Neural progenitor cell (in vitro differentiated cells): ENCODE data around the gene ARHGAP9. TPM values are rescaled to one million over a fixed set of nuclear protein-coding genes. Genes with fewer than 3 reads are reported as not detected.

Source experiments
- DNase-seq: peaks from one replicate; pipeline ENCODE4 v3.0.0-alpha.2; 2016; ENCODE audit warnings: low spot score
- H2AFZ ChIP-seq: fragments of 200-600 bp; sonication (generic); replicated peaks from 2 replicates; pipeline ENCODE4 v1.6.1; 2016; ENCODE audit warnings: antibody characterized with exemption
- H3F3A ChIP-seq: fragments of 200-600 bp; sonication (generic); 2 replicates; pipeline ENCODE4 v1.6.1; 2016; ENCODE audit warnings: antibody characterized with exemption, low read depth
- H3K27ac ChIP-seq: fragments of 200-600 bp; sonication (generic); 2 replicates; pipeline ENCODE4 v1.5.1; 2016; ENCODE audit warnings: mild to moderate bottlenecking
- H3K27me3 ChIP-seq: fragments of 200-600 bp; sonication (generic); 2 replicates; pipeline ENCODE4 v1.6.1; 2016; ENCODE audit warnings: mild to moderate bottlenecking, moderate library complexity
- H3K36me3 ChIP-seq: fragments of 200-600 bp; sonication (generic); 2 replicates; pipeline ENCODE4 v1.5.1; 2016
- H3K4me1 ChIP-seq: fragments of 200-600 bp; sonication (generic); 2 replicates; pipeline ENCODE4 v1.6.1; 2016; ENCODE audit warnings: mixed run types
- H3K4me2 ChIP-seq: fragments of 200-600 bp; sonication (generic); 2 replicates; pipeline ENCODE4 v1.6.1; 2016
- H3K4me3 ChIP-seq: fragments of 200-600 bp; sonication (generic); 2 replicates; pipeline ENCODE4 v1.5.1; 2016
- H3K79me2 ChIP-seq: fragments of 200-600 bp; sonication (generic); 2 replicates; pipeline ENCODE4 v1.6.1; 2016; ENCODE audit warnings: low read depth
- H3K9ac ChIP-seq: fragments of 200-600 bp; sonication (generic); 2 replicates; pipeline ENCODE4 v1.6.1; 2016
- H3K9me3 ChIP-seq: fragments of 200-600 bp; sonication (generic); 2 replicates; pipeline ENCODE4 v1.5.1; 2016; ENCODE audit warnings: low read depth
- H4K20me1 ChIP-seq: fragments of 200-600 bp; sonication (generic); 2 replicates; pipeline ENCODE4 v1.6.1; 2016; ENCODE audit warnings: low read depth
- H3K27ac Mint-ChIP-seq: 3 replicates; pipeline ENCODE4 v1.8.0; 2021; ENCODE audit warnings: mixed read lengths
- H3K27me3 Mint-ChIP-seq: 2 replicates; pipeline ENCODE4 v1.8.0; 2022; ENCODE audit warnings: low read depth, mild to moderate bottlenecking, inconsistent platforms, moderate library complexity, mixed read lengths; ENCODE audit not compliant: insufficient read depth
- H3K36me3 Mint-ChIP-seq: 3 replicates; pipeline ENCODE4 v1.8.0; 2021; ENCODE audit warnings: mixed read lengths
- H3K4me1 Mint-ChIP-seq: 3 replicates; pipeline ENCODE4 v1.8.0; 2021; ENCODE audit warnings: mixed read lengths
- H3K4me3 Mint-ChIP-seq: 3 replicates; pipeline ENCODE4 v1.8.0; 2021; ENCODE audit warnings: mild to moderate bottlenecking, moderate library complexity, mixed read lengths
- H3K9me3 Mint-ChIP-seq: 3 replicates; pipeline ENCODE4 v1.8.0; 2020; ENCODE audit warnings: mixed read lengths
- EZH2 ChIP-seq: fragments of 200-600 bp; sonication (generic); IDR thresholded peaks from 2 replicates; pipeline ENCODE4 v1.6.1; 2017; ENCODE audit warnings: antibody characterized with exemption, mild to moderate bottlenecking, moderate library complexity
- EZH2phosphoT487 ChIP-seq: fragments of 200-600 bp; sonication (generic); IDR thresholded peaks from 2 replicates; pipeline ENCODE4 v1.6.1; 2017; ENCODE audit warnings: antibody characterized with exemption
- total RNA-seq: library from RNA; depleted of rRNA; stranded (reverse); fragments of >200 nt; gene quantifications from 2 replicates; pipeline ENCODE4 v1.2.3, GENCODE V29; 2015; ENCODE audit warnings: low replicate concordance
- TF ChIP-seq, protein P1 (sequence below): fragments of 200-600 bp; sonication (generic); IDR thresholded peaks from 2 replicates; pipeline ENCODE4 v1.5.1; 2017; ENCODE audit warnings: antibody characterized with exemption, mild to moderate bottlenecking

The ARHGAP9 gene
- total RNA-seq, 1 donor from 2014 or later, result not detected

DNA sequence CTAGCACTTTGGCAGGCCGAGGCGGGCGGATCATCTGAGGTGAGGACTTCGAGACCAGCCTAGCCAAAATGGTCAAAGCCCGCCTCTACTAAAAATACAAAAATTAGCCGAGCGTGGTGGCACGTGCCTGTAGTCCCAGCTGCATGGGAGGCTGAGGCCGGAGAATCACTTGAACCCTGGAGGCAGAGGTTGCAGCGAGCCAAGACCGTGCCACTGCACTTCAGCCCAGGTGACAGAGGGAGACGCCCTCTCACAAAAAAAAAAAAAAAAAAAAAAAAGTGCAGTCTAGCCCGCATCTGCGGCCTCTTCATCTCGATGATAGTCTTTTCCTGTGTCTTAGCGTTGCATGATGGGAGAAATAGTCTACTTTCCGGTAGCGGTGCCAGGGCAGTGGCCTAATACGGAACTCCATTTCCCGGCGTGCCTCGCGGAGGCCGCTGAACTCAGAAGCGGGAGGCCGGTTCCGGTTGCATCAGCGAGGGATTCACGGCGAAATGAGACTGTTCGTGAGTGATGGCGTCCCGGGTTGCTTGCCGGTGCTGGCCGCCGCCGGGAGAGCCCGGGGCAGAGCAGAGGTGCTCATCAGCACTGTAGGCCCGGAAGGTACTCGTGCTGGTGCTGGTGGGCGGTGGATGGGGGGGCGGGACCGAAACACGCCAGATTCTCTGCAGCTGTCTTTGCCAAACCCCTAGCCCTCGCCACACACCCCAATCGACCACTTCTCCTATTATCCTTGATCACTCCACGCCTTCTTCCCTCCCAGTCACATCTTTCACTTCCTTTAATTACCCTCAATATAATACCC lies 8.1 kb upstream of the ARHGAP9 start, which contains the start of gene MARS1:
Gene MARS1 (plus strand): TSS at position 472 of the 805 bp plus-strand sequence. CDS start 23 bp downstream, at position 495.
- H3K4me3 Mint-ChIP-seq, result peak within 1 kb of the TSS; percentile 93
- DNase-seq, result peak; percentile 95
- peaks cover 13% of the 10 kb centered on the region for H3K4me1 Mint-ChIP-seq
- Histone ChIP-seq H3K9ac (peak within 1 kb of the TSS; percentile 94), H2AFZ (peak within 1 kb of the TSS; percentile 87), H3F3A (peaks cover 39% of the 10 kb centered on the region), H3K27ac (peak within 1 kb of the TSS; percentile 23), H3K4me3 (peak within 1 kb of the TSS; percentile 93), H3K9me3 (no peaks in the 10 kb centered on the region), H3K4me1 (peaks cover 5% of the 10 kb centered on the region), H4K20me1 (no peaks in the 10 kb centered on the region), H3K27me3 (no peaks in the 10 kb centered on the region), H3K79me2 (peaks cover 20% of the 10 kb centered on the region), H3K36me3 (peaks cover 8% of the 10 kb centered on the region), H3K4me2 (peak within 1 kb of the TSS; percentile 97)
- peaks cover 23% of the 10 kb centered on the region for H3K36me3 Mint-ChIP-seq
- TF ChIP-seq, protein P1, sequence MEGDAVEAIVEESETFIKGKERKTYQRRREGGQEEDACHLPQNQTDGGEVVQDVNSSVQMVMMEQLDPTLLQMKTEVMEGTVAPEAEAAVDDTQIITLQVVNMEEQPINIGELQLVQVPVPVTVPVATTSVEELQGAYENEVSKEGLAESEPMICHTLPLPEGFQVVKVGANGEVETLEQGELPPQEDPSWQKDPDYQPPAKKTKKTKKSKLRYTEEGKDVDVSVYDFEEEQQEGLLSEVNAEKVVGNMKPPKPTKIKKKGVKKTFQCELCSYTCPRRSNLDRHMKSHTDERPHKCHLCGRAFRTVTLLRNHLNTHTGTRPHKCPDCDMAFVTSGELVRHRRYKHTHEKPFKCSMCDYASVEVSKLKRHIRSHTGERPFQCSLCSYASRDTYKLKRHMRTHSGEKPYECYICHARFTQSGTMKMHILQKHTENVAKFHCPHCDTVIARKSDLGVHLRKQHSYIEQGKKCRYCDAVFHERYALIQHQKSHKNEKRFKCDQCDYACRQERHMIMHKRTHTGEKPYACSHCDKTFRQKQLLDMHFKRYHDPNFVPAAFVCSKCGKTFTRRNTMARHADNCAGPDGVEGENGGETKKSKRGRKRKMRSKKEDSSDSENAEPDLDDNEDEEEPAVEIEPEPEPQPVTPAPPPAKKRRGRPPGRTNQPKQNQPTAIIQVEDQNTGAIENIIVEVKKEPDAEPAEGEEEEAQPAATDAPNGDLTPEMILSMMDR, result peak; percentile 25
- no peak for TF ChIP-seq EZH2phosphoT487
- H3K27me3 Mint-ChIP-seq, result peaks cover 2% of the 10 kb centered on the region
- H3K9me3 Mint-ChIP-seq, result no peaks in the 10 kb centered on the region
- peak within 1 kb of the TSS; percentile 97 for H3K27ac Mint-ChIP-seq

DNA sequence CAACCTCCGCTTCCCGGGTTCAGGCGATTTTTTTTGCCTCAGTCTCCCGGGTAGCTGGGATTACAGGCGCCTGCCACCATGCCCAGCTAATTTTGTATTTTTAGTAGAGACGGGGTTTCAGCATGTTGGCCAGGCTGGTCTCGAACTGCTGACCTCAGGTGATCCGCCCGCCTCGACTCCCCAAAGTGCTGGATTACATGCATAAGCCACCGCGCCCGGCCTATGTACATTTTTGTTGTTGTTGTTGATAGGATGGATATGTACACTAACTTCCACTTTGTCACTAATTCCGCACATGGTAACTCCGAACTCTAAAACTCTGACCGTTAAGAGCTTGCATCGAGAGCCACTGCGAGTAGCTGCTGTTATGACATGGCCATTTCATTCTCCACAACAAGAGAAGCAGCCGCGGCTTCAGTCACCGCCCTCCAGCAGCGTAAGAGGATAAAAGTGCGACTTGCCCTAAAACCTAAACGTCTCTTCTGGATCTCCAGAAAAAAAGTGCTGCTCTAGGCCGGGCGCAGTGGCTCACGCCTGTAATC lies 7.5 kb upstream of the ARHGAP9 start:
- DNase-seq, result no peak
- H3K79me2 ChIP-seq, result peaks cover 20% of the 10 kb centered on the region
- peaks cover 8% of the 10 kb centered on the region for H3K36me3 ChIP-seq
- peaks cover 19% of the 10 kb centered on the region for H3K36me3 Mint-ChIP-seq
- no peak overlapping the region for H3K4me2 ChIP-seq
- no peaks in the 10 kb centered on the region for H4K20me1 ChIP-seq
- peaks cover 33% of the 10 kb centered on the region for H3F3A ChIP-seq
- peaks cover 13% of the 10 kb centered on the region for H3K4me1 Mint-ChIP-seq
- H3K27ac ChIP-seq, result no peak overlapping the region
- peak overlapping the region; percentile 93 for H3K4me3 Mint-ChIP-seq
- peak overlapping the region; percentile 93 for H3K4me3 ChIP-seq
- H3K27me3 Mint-ChIP-seq, result peaks cover 2% of the 10 kb centered on the region
- no peak overlapping the region for H3K9ac ChIP-seq
- no peaks in the 10 kb centered on the region for H3K9me3 ChIP-seq
- no peaks in the 10 kb centered on the region for H3K9me3 Mint-ChIP-seq
- H3K27ac Mint-ChIP-seq, result no peak overlapping the region
- peaks cover 5% of the 10 kb centered on the region for H3K4me1 ChIP-seq
- no peak for TF ChIP-seq EZH2phosphoT487
- no peak for TF ChIP-seq EZH2
- TF ChIP-seq, protein P1, result no peak
- H2AFZ ChIP-seq, result peak overlapping the region; percentile 87
- H3K27me3 ChIP-seq, result peaks cover 1% of the 10 kb centered on the region

DNA sequence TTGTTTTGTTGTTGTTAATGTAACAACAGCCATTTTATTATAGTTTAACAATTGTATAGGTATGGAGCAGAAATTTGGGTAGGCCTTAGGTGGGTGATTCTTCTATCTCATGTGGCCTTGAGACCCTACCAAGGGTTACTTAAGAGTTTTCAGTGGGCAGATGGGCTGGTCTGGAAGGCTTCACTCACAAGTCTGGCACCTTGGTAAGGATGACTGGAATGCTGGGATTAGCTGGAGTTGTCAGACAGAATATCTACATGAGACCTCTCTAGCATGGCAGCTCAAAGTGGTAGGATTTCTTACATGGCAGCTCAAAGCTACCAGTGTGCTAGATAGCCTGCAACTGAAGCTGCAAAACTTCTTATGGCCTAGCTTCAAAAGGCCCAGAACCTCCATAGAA lies 6.0 kb upstream of the ARHGAP9 start:
- Mint-ChIP-seq H3K4me3 (no peak overlapping the region), H3K36me3 (peaks cover 13% of the 10 kb centered on the region), H3K4me1 (peaks cover 13% of the 10 kb centered on the region), H3K27ac (no peak overlapping the region), H3K9me3 (no peaks in the 10 kb centered on the region), H3K27me3 (peaks cover 6% of the 10 kb centered on the region)
- H4K20me1 ChIP-seq, result no peaks in the 10 kb centered on the region
- TF ChIP-seq EZH2phosphoT487 (no peak), EZH2 (no peak)
- TF ChIP-seq, protein P1, result no peak
- H3K9ac ChIP-seq, result no peak overlapping the region
- no peak overlapping the region for H2AFZ ChIP-seq
- DNase-seq, result no peak
- no peak overlapping the region for H3K4me2 ChIP-seq
- H3K79me2 ChIP-seq, result peaks cover 20% of the 10 kb centered on the region
- peaks cover 5% of the 10 kb centered on the region for H3K4me1 ChIP-seq
- peaks cover 16% of the 10 kb centered on the region for H3K27me3 ChIP-seq
- H3K9me3 ChIP-seq, result no peaks in the 10 kb centered on the region
- no peak overlapping the region for H3K4me3 ChIP-seq
- peaks cover 21% of the 10 kb centered on the region for H3F3A ChIP-seq
- H3K27ac ChIP-seq, result no peak overlapping the region
- peaks cover 4% of the 10 kb centered on the region for H3K36me3 ChIP-seq
